GM06990 (cell line): Measurements from ENCODE around the gene DCP2.

Experiments used
- DNase-seq: peaks from one replicate; pipeline ENCODE4 v3.0.0-alpha.2; 2011; ENCODE audit not compliant: insufficient read length; ENCODE audit errors: extremely low read depth
- H3K27me3 ChIP-seq: replicated peaks from 2 replicates; pipeline ENCODE4 v1.6.0; 2011; ENCODE audit warnings: low read length; ENCODE audit not compliant: control insufficient read depth, insufficient read depth
- H3K36me3 ChIP-seq: 2 replicates; pipeline ENCODE4 v1.5.1; 2011; ENCODE audit warnings: low read length; ENCODE audit not compliant: control insufficient read depth, insufficient read depth
- H3K4me3 ChIP-seq: replicated peaks from 2 replicates; pipeline ENCODE4 v1.5.1; 2011; ENCODE audit warnings: low read depth, mild to moderate bottlenecking, control low read depth, low read length
- CTCF ChIP-seq: IDR thresholded peaks from 2 replicates; pipeline ENCODE4 v1.5.1; 2011; ENCODE audit warnings: low read length, control low read depth, mild to moderate bottlenecking, inconsistent platforms; ENCODE audit not compliant: insufficient read depth, poor library complexity, severe bottlenecking

The DCP2 gene

DNA sequence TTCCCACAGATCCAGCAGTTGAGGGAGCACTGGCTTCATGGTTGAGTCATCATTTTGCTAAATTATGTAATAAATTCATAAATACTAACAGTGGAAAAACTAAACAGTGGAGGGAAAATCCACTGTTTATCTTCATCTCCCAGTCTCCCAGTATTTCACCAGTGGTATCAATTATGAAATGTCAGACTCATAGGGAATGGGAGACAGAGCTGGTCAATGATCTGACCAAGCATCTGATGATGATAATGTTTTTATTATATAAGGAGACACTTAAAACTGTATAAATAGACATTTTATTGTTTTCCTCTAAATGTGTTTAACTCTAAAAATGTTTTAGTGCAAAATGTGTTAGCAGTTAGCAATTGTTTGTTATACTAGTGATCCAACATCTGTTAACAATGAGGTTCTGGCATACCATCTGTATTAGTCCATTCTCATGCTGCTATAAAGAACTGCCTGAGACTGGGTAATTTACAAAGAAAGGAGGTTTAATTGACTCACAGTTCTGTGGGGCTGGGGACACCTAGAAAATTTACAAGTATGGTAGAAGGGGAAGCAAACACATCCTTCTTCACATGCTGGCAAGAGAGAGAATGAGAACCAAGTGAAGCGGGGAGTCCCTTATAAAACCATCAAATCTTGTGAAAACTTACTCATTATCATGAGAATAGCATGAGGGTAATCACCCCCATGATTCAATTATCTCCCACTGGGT lies 42.8 kb upstream of the DCP2 start:
- Histone ChIP-seq H3K4me3 (no peak overlapping the region), H3K27me3 (no peaks in the 10 kb centered on the region), H3K36me3 (no peaks in the 10 kb centered on the region)
- no peak for TF ChIP-seq CTCF
- DNase-seq = no peak

- TF ChIP-seq CTCF = no peak
- no peak overlapping the region for H3K4me3 ChIP-seq
- DNase-seq = no peak
- no peaks in the 10 kb centered on the region for H3K27me3 ChIP-seq
- no peaks in the 10 kb centered on the region for H3K36me3 ChIP-seq
These were observed 42.3 kb upstream of the DCP2 start for GRCh38 chr5:112934366-112934663.

- no peak for TF ChIP-seq CTCF
- H3K27me3 ChIP-seq = no peaks in the 10 kb centered on the region
- H3K36me3 ChIP-seq = no peaks in the 10 kb centered on the region
- no peak for DNase-seq
- no peak overlapping the region for H3K4me3 ChIP-seq
These were observed 40.9 kb upstream of the DCP2 start for GRCh38 chr5:112935675-112936074.

GRCh38 chr5:112938286-112938685 lies 38.3 kb upstream of the DCP2 start:
- no peaks in the 10 kb centered on the region for H3K36me3 ChIP-seq
- no peak for TF ChIP-seq CTCF
- no peak overlapping the region for H3K4me3 ChIP-seq
- H3K27me3 ChIP-seq = no peaks in the 10 kb centered on the region
- DNase-seq = no peak

GRCh38 chr5:112940670-112941069 lies 35.9 kb upstream of the DCP2 start:
- DNase-seq = no peak
- Histone ChIP-seq H3K36me3 (no peaks in the 10 kb centered on the region), H3K4me3 (no peak overlapping the region), H3K27me3 (no peaks in the 10 kb centered on the region)
- TF ChIP-seq CTCF = no peak

DNA sequence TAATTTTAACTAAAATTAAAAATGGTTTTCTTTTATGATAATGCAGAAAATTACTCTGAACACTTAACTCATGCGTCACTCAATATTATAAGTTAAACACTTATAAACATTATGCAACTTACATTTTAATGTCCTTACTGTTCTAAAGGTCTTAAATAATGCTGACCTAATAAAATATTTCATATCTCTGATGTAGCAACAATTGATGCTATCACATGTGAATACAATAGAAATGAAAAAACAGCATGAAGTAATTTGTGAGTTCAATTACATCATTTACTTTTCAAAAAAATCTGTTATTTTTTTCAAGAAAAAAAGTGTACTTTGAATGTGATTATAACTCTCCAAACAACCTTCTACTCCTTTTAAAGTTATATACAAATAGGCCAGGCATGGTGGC lies 28.1 kb upstream of the DCP2 start:
- no peak overlapping the region for H3K4me3 ChIP-seq
- DNase-seq = no peak
- H3K36me3 ChIP-seq = no peaks in the 10 kb centered on the region
- H3K27me3 ChIP-seq = no peaks in the 10 kb centered on the region
- no peak for TF ChIP-seq CTCF
